ENCODE measurements around the gene ZBTB7A. TPM values are rescaled to one million over a fixed set of nuclear protein-coding genes. Genes with fewer than 3 reads are reported as not detected.

ZBTB7A gene
- total and polyA plus RNA-seq, 10 of the 15 experiments (the other 5 are each of a cell fraction or from before 2014, with no cell fraction given) = 0.26 to 42.4 (median 4.5) TPM

DNA sequence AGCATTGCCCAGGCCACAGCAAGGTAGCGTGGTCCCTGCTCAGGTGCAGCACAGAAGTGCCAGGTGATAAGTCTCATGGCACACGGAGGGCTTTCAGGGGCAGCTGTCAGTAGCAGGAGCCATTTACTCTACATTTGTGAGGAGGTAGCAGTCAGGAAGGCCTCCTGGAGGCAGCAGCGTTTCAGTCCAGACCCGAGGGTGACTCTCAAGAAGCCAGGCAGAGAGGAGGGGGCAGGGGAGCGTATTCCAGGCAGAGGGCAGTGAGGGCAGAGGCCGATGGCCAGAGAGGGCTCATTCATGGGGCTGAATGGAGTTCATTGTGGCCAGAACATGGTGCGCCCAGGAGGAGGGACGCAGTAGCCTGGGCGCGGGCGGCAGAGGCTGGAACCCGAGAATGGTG lies 50.2 kb downstream of the ZBTB7A start:
- ATAC-seq (no peak), FAIRE-seq (no peak), DNase-seq (ENCODE audit: low read depth, low spot score) (no peak)
- ChIA-PET CTCF (no interaction called here), SMC1A (ENCODE audit: uncharacterized antibody, unreplicated experiment) (no interaction called here), POLR2A (no interaction called here), RAD21 (ENCODE audit: unreplicated experiment) (no interaction called here)
- TF ChIP-seq RELA (IDR thresholded peaks at IDR 0.05; ENCODE audit: borderline replicate concordance, partially characterized antibody) (no peak), TBL1XR1 (IDR thresholded peaks at IDR 0.05; ENCODE audit: low read depth, low read length) (no peak), PAX5 (IDR thresholded peaks at IDR 0.05; ENCODE audit: borderline replicate concordance, low read depth, low read length) (no peak), IKZF2 (IDR thresholded peaks at IDR 0.05) (no peak), JUNB (IDR thresholded peaks at IDR 0.05) (no peak), TCF3 (IDR thresholded peaks at IDR 0.05; ENCODE audit: borderline replicate concordance, insufficient read depth, low read depth, low read length) (no peak)
- Histone ChIP-seq H3K27ac (ENCODE audit: control insufficient read depth, insufficient read depth) (no peak overlapping the region), H3K4me3 (no peak overlapping the region), H3K4me2 (ENCODE audit: control insufficient read depth, insufficient read depth) (no peak overlapping the region), H2AFZ (ENCODE audit: control insufficient read depth, low read depth, low read length) (no peak overlapping the region), H3K4me1 (ENCODE audit: control insufficient read depth, insufficient read depth, low read length) (no peaks in the 10 kb centered on the region), H3K79me2 (ENCODE audit: control insufficient read depth, insufficient read depth, low read length) (peaks cover 1% of the 10 kb centered on the region; the same call in 1 of the 2 replicates), H4K20me1 (ENCODE audit: control insufficient read depth, insufficient read depth) (no peaks in the 10 kb centered on the region), H3K9ac (ENCODE audit: control insufficient read depth, insufficient read depth, low read length) (no peak overlapping the region), H3K27me3 (replicated peaks in 1 of 2; ENCODE audit: control insufficient read depth in 2 of 2, insufficient read depth in 2 of 2, low read length in 1 of 2) (no peaks in the 10 kb centered on the region), H3K36me3 (ENCODE audit: control insufficient read depth in 2 of 2, insufficient read depth in 2 of 2, low read length in 1 of 2) (peaks cover 3 to 15% of the 10 kb centered on the region in 2 experiments; a peak in 3 of 4 replicates), H3K9me3 (replicated peaks; ENCODE audit: control insufficient read depth, insufficient read depth, low read length) (no peaks in the 10 kb centered on the region)
- in situ Hi-C loops (cut with MboI) (no loop called here), intact Hi-C loops (cut with micrococcal nuclease; ENCODE audit: unreplicated experiment) (no loop called here)
- 78% methylated on average over 12 of the region's 12 CpGs for WGBS (ENCODE audit: insufficient coverage, insufficient replicate concordance, low lambda C conversion rate, missing lambda C conversion rate)
- BruUV-seq (replicated peaks) = no TSS peak

DNA sequence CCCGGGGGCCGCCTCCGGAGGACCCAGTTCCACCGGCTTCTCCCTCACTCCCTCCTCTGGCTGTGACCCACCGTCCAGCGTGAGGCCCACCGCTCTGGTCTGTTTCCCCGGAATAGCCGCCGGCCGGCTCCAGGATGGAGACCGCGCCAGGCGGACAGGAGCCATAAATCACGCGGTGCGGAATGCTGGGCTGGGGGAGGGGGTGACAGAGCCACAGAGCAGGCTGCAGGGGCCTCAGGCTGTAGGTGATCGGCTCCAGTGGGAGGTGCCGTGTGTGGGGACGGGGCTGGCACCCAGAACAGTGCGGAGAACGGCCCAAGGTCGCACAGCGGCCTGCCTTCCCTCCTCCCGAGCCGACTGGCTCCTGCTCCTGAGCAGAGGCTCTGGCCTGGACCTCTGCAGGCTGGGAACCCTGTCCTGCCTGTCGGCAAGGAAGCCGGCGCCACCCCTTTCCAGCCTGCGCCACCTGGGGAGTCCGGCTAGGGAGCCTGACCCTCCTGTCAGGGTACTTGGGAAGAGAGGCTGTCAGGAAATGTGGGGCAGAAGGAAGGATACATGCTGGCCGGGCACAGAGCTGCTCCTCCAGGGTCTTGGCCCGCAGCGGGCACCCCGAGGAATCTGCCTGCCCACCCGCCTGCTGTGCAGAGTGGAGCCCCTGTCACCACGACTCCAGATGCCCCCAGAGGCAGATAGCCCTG lies 50.8 kb downstream of the ZBTB7A start:
- CTCF ChIA-PET = no interaction called here
- RAD21 ChIA-PET (ENCODE audit: unreplicated experiment) = no interaction called here
- no TSS peak for BruUV-seq (replicated peaks)
- DNase-seq (ENCODE audit: low read depth, low spot score) = no peak
- H3K9ac ChIP-seq (ENCODE audit: control insufficient read depth, insufficient read depth, low read length) = no peak overlapping the region
- FAIRE-seq = no peak
- H3K9me3 ChIP-seq (replicated peaks; ENCODE audit: control insufficient read depth, insufficient read depth, low read length) = no peaks in the 10 kb centered on the region
- in situ Hi-C loops (cut with MboI) (no loop called here), intact Hi-C loops (cut with micrococcal nuclease; ENCODE audit: unreplicated experiment) (no loop called here)
- SMC1A ChIA-PET (ENCODE audit: uncharacterized antibody, unreplicated experiment) = no interaction called here
- no peak for ATAC-seq
- no peak overlapping the region for H3K4me2 ChIP-seq (ENCODE audit: control insufficient read depth, insufficient read depth)
- no peaks in the 10 kb centered on the region for H4K20me1 ChIP-seq (ENCODE audit: control insufficient read depth, insufficient read depth)
- H3K36me3 ChIP-seq (ENCODE audit: control insufficient read depth in 2 of 2, insufficient read depth in 2 of 2, low read length in 1 of 2) = peaks cover 3 to 15% of the 10 kb centered on the region in 2 experiments; a peak in 3 of 4 replicates
- no peak for TF ChIP-seq ASH2L (IDR thresholded peaks at IDR 0.05; ENCODE audit: borderline replicate concordance, low read depth)
- TF ChIP-seq NFYA (IDR thresholded peaks at IDR 0.05; ENCODE audit: borderline replicate concordance, low read depth, low read length) = no peak
- POLR2A ChIA-PET = no interaction called here
- H2AFZ ChIP-seq (ENCODE audit: control insufficient read depth, low read depth, low read length) = no peak overlapping the region
- H3K79me2 ChIP-seq (ENCODE audit: control insufficient read depth, insufficient read depth, low read length) = peaks cover 5% of the 10 kb centered on the region
- no peaks in the 10 kb centered on the region for H3K27me3 ChIP-seq (replicated peaks in 1 of 2; ENCODE audit: control insufficient read depth in 2 of 2, insufficient read depth in 2 of 2, low read length in 1 of 2)
- no peaks in the 10 kb centered on the region for H3K4me1 ChIP-seq (ENCODE audit: control insufficient read depth, insufficient read depth, low read length)
- 92% methylated on average over 33 of the region's 37 CpGs for WGBS (ENCODE audit: insufficient coverage, insufficient replicate concordance, low lambda C conversion rate, missing lambda C conversion rate)
- H3K27ac ChIP-seq (ENCODE audit: control insufficient read depth, insufficient read depth) = no peak overlapping the region
- no peak overlapping the region for H3K4me3 ChIP-seq

Measured in GM12878 (cell line).